Measurements from ENCODE around the gene AFAP1. TPM values are rescaled to one million over a fixed set of nuclear protein-coding genes. Genes with fewer than 3 reads are reported as not detected.

The AFAP1 gene
- total RNA-seq, 1 experiment from 2014 or later = 94.7 TPM

DNA sequence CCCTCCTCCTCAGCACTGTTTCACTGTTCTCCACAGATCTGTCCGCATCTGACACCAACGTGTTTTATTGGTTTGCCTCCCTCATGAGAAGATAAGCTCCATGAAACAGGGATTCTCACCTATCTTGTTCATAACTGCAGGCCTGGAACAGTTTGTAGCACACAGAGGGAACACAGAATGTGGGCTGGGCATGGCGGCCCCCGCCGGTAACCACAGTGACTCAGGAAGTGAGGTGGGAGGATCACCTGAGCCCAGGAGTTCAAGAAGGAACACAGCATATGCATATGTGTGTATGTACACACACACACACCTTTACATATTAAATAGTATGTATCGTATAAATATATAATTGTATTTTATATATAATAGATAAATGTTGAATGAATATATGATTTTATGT is 168.6 kb downstream of the AFAP1 start:
- ChIA-PET POLR2A (no interaction called here), CTCF (interaction anchor here (0.6 to 1.1 kb wide), 3 partner anchors 31 to 687 kb away, joined by 3 to 4 read pairs (median 3); no protein-coding TSS in a partner anchor)
- Histone ChIP-seq H3K27me3 (ENCODE audit: control insufficient read depth, insufficient read depth, low read length) (no peaks in the 10 kb centered on the region), H3K27ac (ENCODE audit: low read length) (peak overlapping the region; percentile 94), H3K4me3 (ENCODE audit: low read depth in 2 of 2, low read length in 2 of 2) (no peak overlapping the region), H3K9me3 (ENCODE audit: control insufficient read depth, insufficient read depth, low read depth, low read length) (no peaks in the 10 kb centered on the region), H3K4me1 (ENCODE audit: control insufficient read depth, insufficient read depth, low read length) (peaks cover 97% of the 10 kb centered on the region), H3K36me3 (ENCODE audit: control insufficient read depth, insufficient read depth, low read length) (peaks cover 6% of the 10 kb centered on the region)
- intact Hi-C loops (cut with micrococcal nuclease; ENCODE audit: unreplicated experiment) (no loop called here), in situ Hi-C loops (cut with HindIII; ENCODE audit: low pct_unique_long_range_greater_than_20kb, low sequenced_read_pairs) (no loop called here)
- TF ChIP-seq TCF7L2 (IDR thresholded peaks at IDR 0.05; ENCODE audit: low read depth, low read length) = no peak
- TF ChIP-seq POLR2AphosphoS5 (IDR thresholded peaks at IDR 0.05; ENCODE audit: low read depth, low read length) = no peak
- TF ChIP-seq, protein P1, sequence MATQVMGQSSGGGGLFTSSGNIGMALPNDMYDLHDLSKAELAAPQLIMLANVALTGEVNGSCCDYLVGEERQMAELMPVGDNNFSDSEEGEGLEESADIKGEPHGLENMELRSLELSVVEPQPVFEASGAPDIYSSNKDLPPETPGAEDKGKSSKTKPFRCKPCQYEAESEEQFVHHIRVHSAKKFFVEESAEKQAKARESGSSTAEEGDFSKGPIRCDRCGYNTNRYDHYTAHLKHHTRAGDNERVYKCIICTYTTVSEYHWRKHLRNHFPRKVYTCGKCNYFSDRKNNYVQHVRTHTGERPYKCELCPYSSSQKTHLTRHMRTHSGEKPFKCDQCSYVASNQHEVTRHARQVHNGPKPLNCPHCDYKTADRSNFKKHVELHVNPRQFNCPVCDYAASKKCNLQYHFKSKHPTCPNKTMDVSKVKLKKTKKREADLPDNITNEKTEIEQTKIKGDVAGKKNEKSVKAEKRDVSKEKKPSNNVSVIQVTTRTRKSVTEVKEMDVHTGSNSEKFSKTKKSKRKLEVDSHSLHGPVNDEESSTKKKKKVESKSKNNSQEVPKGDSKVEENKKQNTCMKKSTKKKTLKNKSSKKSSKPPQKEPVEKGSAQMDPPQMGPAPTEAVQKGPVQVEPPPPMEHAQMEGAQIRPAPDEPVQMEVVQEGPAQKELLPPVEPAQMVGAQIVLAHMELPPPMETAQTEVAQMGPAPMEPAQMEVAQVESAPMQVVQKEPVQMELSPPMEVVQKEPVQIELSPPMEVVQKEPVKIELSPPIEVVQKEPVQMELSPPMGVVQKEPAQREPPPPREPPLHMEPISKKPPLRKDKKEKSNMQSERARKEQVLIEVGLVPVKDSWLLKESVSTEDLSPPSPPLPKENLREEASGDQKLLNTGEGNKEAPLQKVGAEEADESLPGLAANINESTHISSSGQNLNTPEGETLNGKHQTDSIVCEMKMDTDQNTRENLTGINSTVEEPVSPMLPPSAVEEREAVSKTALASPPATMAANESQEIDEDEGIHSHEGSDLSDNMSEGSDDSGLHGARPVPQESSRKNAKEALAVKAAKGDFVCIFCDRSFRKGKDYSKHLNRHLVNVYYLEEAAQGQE (IDR thresholded peaks at IDR 0.05; ENCODE audit: insufficient read depth in 1 of 2, low read depth in 2 of 2, low read length in 1 of 2) = no peak
- no peak for TF ChIP-seq SIN3A (IDR thresholded peaks at IDR 0.05; ENCODE audit: borderline replicate concordance, insufficient read depth, low read depth, low read length)
- TF ChIP-seq, protein P2, sequence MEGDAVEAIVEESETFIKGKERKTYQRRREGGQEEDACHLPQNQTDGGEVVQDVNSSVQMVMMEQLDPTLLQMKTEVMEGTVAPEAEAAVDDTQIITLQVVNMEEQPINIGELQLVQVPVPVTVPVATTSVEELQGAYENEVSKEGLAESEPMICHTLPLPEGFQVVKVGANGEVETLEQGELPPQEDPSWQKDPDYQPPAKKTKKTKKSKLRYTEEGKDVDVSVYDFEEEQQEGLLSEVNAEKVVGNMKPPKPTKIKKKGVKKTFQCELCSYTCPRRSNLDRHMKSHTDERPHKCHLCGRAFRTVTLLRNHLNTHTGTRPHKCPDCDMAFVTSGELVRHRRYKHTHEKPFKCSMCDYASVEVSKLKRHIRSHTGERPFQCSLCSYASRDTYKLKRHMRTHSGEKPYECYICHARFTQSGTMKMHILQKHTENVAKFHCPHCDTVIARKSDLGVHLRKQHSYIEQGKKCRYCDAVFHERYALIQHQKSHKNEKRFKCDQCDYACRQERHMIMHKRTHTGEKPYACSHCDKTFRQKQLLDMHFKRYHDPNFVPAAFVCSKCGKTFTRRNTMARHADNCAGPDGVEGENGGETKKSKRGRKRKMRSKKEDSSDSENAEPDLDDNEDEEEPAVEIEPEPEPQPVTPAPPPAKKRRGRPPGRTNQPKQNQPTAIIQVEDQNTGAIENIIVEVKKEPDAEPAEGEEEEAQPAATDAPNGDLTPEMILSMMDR (IDR thresholded peaks at IDR 0.05) = no peak
- BruUV-seq (replicated peaks) = no TSS peak
- no peak for DNase-seq (ENCODE audit: low read depth, low spot score)
- ATAC-seq = no peak

DNA sequence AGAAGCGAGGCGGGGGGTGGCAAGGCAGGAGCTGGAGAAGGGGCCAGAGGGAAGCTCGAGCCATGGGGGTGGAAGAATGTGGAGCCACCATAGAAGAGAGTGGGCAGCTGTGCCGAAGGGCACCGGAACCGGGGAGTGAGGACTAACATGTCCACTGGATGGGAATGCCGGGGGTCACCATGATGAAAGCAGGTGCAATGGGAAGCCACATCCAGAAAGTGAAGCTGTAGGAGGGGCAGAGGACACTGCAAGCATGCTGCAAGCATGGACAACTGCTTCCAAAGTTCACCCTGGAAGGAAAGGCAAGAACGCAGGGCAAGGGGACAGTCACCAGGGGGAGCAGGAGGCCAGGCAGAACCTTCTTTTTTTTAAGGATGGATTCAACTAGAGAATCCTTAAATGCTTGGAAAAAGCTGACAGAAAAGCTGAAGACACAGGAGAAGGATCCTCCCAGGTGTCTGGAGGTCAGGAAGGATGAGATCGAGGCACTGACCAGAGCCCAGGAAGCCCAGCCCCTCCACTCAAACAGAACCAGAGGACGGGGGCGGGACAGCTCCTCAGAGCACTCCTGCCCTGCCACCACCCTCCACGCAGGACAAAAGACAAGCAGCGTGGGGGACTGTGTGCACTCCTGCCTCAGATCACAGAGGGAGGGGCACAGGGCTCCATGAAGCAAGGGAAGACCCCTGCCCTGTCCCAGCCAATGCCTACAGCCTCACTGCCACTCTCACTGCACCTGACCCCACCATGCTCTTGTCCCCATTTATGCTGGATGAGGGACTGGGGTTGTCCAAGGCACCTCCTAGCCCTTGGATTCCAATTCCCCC is 169.2 kb downstream of the AFAP1 start:
- no peaks in the 10 kb centered on the region for H3K9me3 ChIP-seq (ENCODE audit: control insufficient read depth, insufficient read depth, low read depth, low read length)
- intact Hi-C loops (cut with micrococcal nuclease; ENCODE audit: unreplicated experiment) = no loop called here

More for the DNA sequence above, 169.2 kb downstream of the AFAP1 start:
- CTCF ChIA-PET = interaction anchor here (0.6 to 1.1 kb wide), 3 partner anchors 31 to 686 kb away, joined by 3 to 4 read pairs (median 3); no protein-coding TSS in a partner anchor
- H3K4me3 ChIP-seq (ENCODE audit: low read depth in 2 of 2, low read length in 2 of 2) = no peak overlapping the region
- POLR2A ChIA-PET = no interaction called here
- BruUV-seq (replicated peaks) = no TSS peak
- peaks cover 97% of the 10 kb centered on the region for H3K4me1 ChIP-seq (ENCODE audit: control insufficient read depth, insufficient read depth, low read length)
- peaks cover 6% of the 10 kb centered on the region for H3K36me3 ChIP-seq (ENCODE audit: control insufficient read depth, insufficient read depth, low read length)
- in situ Hi-C loops (cut with HindIII; ENCODE audit: low pct_unique_long_range_greater_than_20kb, low sequenced_read_pairs) = no loop called here
- TF ChIP-seq POLR2AphosphoS5 (IDR thresholded peaks at IDR 0.05; ENCODE audit: low read depth, low read length) = peak; percentile 45
- TF ChIP-seq TCF7L2 (IDR thresholded peaks at IDR 0.05; ENCODE audit: low read depth, low read length) = no peak
- TF ChIP-seq, protein P1 (IDR thresholded peaks at IDR 0.05; ENCODE audit: insufficient read depth in 1 of 2, low read depth in 2 of 2, low read length in 1 of 2) = no peak
- DNase-seq (ENCODE audit: low read depth, low spot score) = no peak
- H3K27ac ChIP-seq (ENCODE audit: low read length) = peak overlapping the region; percentile 94
- no peak for ATAC-seq
- no peaks in the 10 kb centered on the region for H3K27me3 ChIP-seq (ENCODE audit: control insufficient read depth, insufficient read depth, low read length)
